SK-N-SH (cell line): ENCODE measurements around the gene GIMAP4. TPM values are rescaled to one million over a fixed set of nuclear protein-coding genes. Genes with fewer than 3 reads are reported as not detected.

Experiments
- CTCF ChIA-PET: fragments of 300-600, 350-600 bp; formaldehyde crosslinking; extraction: SDS; loops from one replicate; lab custom pipeline; 2021; lab: Yijun Ruan, JAX
- POLR2A ChIA-PET: fragments of 350-600 bp; sonication (Branson Sonifier 250); formaldehyde crosslinking; extraction: SDS; loops from one replicate; lab custom pipeline; 2020; ENCODE audit warnings: antibody characterized with exemption, inconsistent platforms; lab: Yijun Ruan, JAX
- DNase-seq: peaks from one replicate; pipeline ENCODE4 v3.0.0; 2012
- H2AFZ ChIP-seq: fragments of 200-600 bp; sonication (generic); 2 replicates; pipeline ENCODE4 v1.8.1; 2016; ENCODE audit warnings: antibody characterized with exemption, mild to moderate bottlenecking, low read depth
- H3F3A ChIP-seq: fragments of 200-600 bp; sonication (generic); replicated peaks from 2 replicates; pipeline ENCODE3; 2016; ENCODE audit warnings: antibody characterized with exemption, mild to moderate bottlenecking; ENCODE audit not compliant: insufficient read depth
- H3K27ac ChIP-seq, 2 experiments: fragments of 200-500 bp in 1 of 2; fragments of 200-600 bp in 1 of 2; sonication (Bioruptor generic) in 1 of 2; sonication (generic), shearing (Covaris generic) in 1 of 2; 2 replicates each; pipeline versions ENCODE4 v1.5.1 to v1.6.1; 2014 to 2016; ENCODE audit warnings: low read depth in 2 of 2, inconsistent platforms in 1 of 2, low read length in 1 of 2, mild to moderate bottlenecking in 1 of 2, mixed read lengths in 1 of 2
- H3K27me3 ChIP-seq: fragments of 200-600 bp; sonication (generic), shearing (Covaris generic); 2 replicates; pipeline ENCODE4 v1.6.1; 2016; ENCODE audit warnings: mixed run types; ENCODE audit not compliant: insufficient read depth
- H3K36me3 ChIP-seq, 2 experiments: fragments of 200-500 bp in 1 of 2; fragments of 200-600 bp in 1 of 2; sonication (Bioruptor generic) in 1 of 2; sonication (generic) in 1 of 2; replicated peaks in 1 of 2; 2 replicates each; pipeline versions ENCODE3 to v1.5.1; 2014 to 2016; ENCODE audit warnings: low read length in 1 of 2, mild to moderate bottlenecking in 1 of 2; ENCODE audit not compliant: insufficient read depth in 2 of 2, control insufficient read depth in 1 of 2
- H3K4me1 ChIP-seq, 2 experiments: fragments of 200-500 bp in 1 of 2; fragments of 200-600 bp in 1 of 2; sonication (Bioruptor generic) in 1 of 2; sonication (generic), shearing (Covaris generic) in 1 of 2; 2 replicates each; pipeline versions ENCODE4 v1.5.1 to v1.6.1; 2014 to 2016; ENCODE audit warnings: low read depth in 1 of 2, low read length in 1 of 2, mixed run types in 1 of 2; ENCODE audit not compliant: insufficient read depth in 2 of 2, control insufficient read depth in 1 of 2
- H3K4me2 ChIP-seq: fragments of 200-600 bp; sonication (generic), shearing (Covaris generic); 2 replicates; pipeline ENCODE4 v1.6.1; 2017; ENCODE audit warnings: mixed run types
- H3K4me3 ChIP-seq, 2 experiments: fragments of 200-500 bp in 1 of 2; fragments of 200-600 bp in 1 of 2; sonication (Bioruptor generic) in 1 of 2; sonication (generic), shearing (Covaris generic) in 1 of 2; 2 replicates each; pipeline versions ENCODE4 v1.5.1 to v1.8.1; 2014 to 2016; ENCODE audit warnings: low read depth in 2 of 2, inconsistent platforms in 1 of 2, low read length in 1 of 2, mild to moderate bottlenecking in 1 of 2, mixed read lengths in 1 of 2, moderate library complexity in 1 of 2
- H3K79me2 ChIP-seq: fragments of 200-600 bp; sonication (generic); 2 replicates; pipeline ENCODE4 v1.8.1; 2017; ENCODE audit warnings: mild to moderate bottlenecking; ENCODE audit not compliant: insufficient read depth
- H3K9ac ChIP-seq: fragments of 200-600 bp; sonication (generic); 2 replicates; pipeline ENCODE4 v1.6.1; 2017; ENCODE audit warnings: mixed run types
- H3K9me2 ChIP-seq: fragments of 200-600 bp; sonication (generic); 2 replicates; pipeline ENCODE4 v1.6.1; 2017; ENCODE audit warnings: mixed run types
- H3K9me3 ChIP-seq: fragments of 200-600 bp; sonication (generic); 2 replicates; pipeline ENCODE4 v1.6.1; 2017; ENCODE audit warnings: mixed run types, mild to moderate bottlenecking, moderate library complexity
- H4K20me1 ChIP-seq: fragments of 200-600 bp; sonication (generic); 2 replicates; pipeline ENCODE4 v1.6.1; 2017; ENCODE audit warnings: mild to moderate bottlenecking, mixed run types; ENCODE audit not compliant: insufficient read depth
- CHD2 ChIP-seq: fragments of 150-350 bp; IDR thresholded peaks from 2 replicates; pipeline ENCODE4 v1.6.1; 2018; ENCODE audit warnings: low read length; ENCODE audit not compliant: partially characterized antibody
- FOXJ3 ChIP-seq: sonication (generic); formaldehyde crosslinking; IDR thresholded peaks from 2 replicates; pipeline ENCODE4 v1.5.1; 2020; ENCODE audit warnings: mild to moderate bottlenecking, missing genetic modification reagents
- FOXM1 ChIP-seq: IDR thresholded peaks from 2 replicates; pipeline ENCODE4 v1.4.0; 2012; ENCODE audit warnings: low read depth, mild to moderate bottlenecking
- GABPA ChIP-seq: IDR thresholded peaks from 2 replicates; pipeline ENCODE4 v1.4.0; 2012; ENCODE audit warnings: low read depth, mild to moderate bottlenecking
- MEF2A ChIP-seq: IDR thresholded peaks from 2 replicates; pipeline ENCODE4 v1.4.0; 2012; ENCODE audit warnings: low read depth, borderline replicate concordance
- MXI1 ChIP-seq: IDR thresholded peaks from 2 replicates; pipeline ENCODE4 v1.6.1; 2012; ENCODE audit warnings: mild to moderate bottlenecking, low read depth, low read length, improper control_type of control experiment
- POLR2AphosphoS5 ChIP-seq: IDR thresholded peaks from 2 replicates; pipeline ENCODE4 v1.6.1; 2012; ENCODE audit warnings: low read depth, low read length
- RCOR1 ChIP-seq: fragments of 150-350 bp; IDR thresholded peaks from 2 replicates; pipeline ENCODE4 v1.6.1; 2017; ENCODE audit warnings: antibody characterized with exemption, low read length
- RFX5 ChIP-seq: IDR thresholded peaks from 2 replicates; pipeline ENCODE4 v1.6.1; 2012; ENCODE audit warnings: mild to moderate bottlenecking, improper control_type of control experiment, low read length
- RXRA ChIP-seq: IDR thresholded peaks from 2 replicates; pipeline ENCODE4 v1.4.0; 2012; ENCODE audit warnings: low read depth, mild to moderate bottlenecking, borderline replicate concordance
- TAF1 ChIP-seq: IDR thresholded peaks from 2 replicates; pipeline ENCODE4 v1.6.1; 2012; ENCODE audit warnings: low read depth, mild to moderate bottlenecking, low read length, moderate library complexity, borderline replicate concordance
- YY1 ChIP-seq: IDR thresholded peaks from 2 replicates; pipeline ENCODE4 v1.4.0; 2012; ENCODE audit warnings: low read depth, mild to moderate bottlenecking
- WGBS: methylation state at CpG from one replicate; pipeline ENCODE4 v1.1.6; 2017; ENCODE audit warnings: low lambda C conversion rate; 5-methylcytosine and 5-hydroxymethylcytosine counted together
- polyA plus RNA-seq, 3 experiments: library from polyadenylated mRNA; depleted of rRNA; stranded (reverse); fragments of >200 nt; gene quantifications; 2 replicates each; pipeline ENCODE4 v1.2.3, GENCODE V29; 2012
- TF ChIP-seq, protein P1 (sequence below): IDR thresholded peaks from 2 replicates; pipeline ENCODE4 v1.4.0; 2012; ENCODE audit warnings: low read depth, borderline replicate concordance
- TF ChIP-seq, protein P2 (sequence below): fragments of 200-600 bp; sonication (generic); IDR thresholded peaks from 2 replicates; pipeline ENCODE4 v1.6.1; 2017; ENCODE audit warnings: antibody characterized with exemption, mild to moderate bottlenecking, moderate library complexity

Gene GIMAP4
- polyA plus RNA-seq, 1 of the 3 experiments (the other 2 are of a cell fraction), result not detected

DNA sequence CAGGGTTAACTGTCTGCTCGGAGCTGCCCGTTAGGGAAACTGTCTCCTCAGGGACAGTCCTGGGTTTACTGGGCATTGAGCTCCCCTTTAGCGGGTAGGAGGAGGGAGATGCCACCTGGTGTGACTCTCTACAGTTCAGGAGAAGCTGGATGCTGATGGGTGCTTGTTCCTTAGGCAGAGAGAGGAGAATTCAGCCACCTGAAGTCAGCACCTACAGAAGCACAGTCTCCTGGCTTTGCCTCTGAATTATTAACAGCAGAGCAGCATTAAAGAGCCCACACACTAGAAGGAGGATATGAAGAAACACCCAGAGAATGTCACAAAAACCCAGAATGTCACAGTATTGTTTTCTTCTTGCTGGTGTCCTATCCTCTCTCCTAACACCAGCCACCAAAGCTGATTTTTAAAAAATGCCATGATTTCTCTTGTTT lies 696 bp downstream of the GIMAP4 start:
- WGBS, result 0% methylated on average over 2 of the region's 3 CpGs
- Histone ChIP-seq H3K27me3 (no peaks in the 10 kb centered on the region), H3K4me1 (no peaks in the 10 kb centered on the region), H3K9ac (no peak overlapping the region), H3F3A (no peaks in the 10 kb centered on the region), H3K4me3 (no peak overlapping the region), H3K4me2 (no peak overlapping the region), H4K20me1 (no peaks in the 10 kb centered on the region), H2AFZ (no peak overlapping the region), H3K79me2 (no peaks in the 10 kb centered on the region), H3K9me3 (no peaks in the 10 kb centered on the region), H3K9me2 (no peaks in the 10 kb centered on the region), H3K36me3 (no peaks in the 10 kb centered on the region), H3K27ac (no peak overlapping the region)
- TF ChIP-seq, protein P1, sequence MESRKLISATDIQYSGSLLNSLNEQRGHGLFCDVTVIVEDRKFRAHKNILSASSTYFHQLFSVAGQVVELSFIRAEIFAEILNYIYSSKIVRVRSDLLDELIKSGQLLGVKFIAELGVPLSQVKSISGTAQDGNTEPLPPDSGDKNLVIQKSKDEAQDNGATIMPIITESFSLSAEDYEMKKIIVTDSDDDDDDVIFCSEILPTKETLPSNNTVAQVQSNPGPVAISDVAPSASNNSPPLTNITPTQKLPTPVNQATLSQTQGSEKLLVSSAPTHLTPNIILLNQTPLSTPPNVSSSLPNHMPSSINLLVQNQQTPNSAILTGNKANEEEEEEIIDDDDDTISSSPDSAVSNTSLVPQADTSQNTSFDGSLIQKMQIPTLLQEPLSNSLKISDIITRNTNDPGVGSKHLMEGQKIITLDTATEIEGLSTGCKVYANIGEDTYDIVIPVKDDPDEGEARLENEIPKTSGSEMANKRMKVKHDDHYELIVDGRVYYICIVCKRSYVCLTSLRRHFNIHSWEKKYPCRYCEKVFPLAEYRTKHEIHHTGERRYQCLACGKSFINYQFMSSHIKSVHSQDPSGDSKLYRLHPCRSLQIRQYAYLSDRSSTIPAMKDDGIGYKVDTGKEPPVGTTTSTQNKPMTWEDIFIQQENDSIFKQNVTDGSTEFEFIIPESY, result no peak
- TF ChIP-seq, protein P2, sequence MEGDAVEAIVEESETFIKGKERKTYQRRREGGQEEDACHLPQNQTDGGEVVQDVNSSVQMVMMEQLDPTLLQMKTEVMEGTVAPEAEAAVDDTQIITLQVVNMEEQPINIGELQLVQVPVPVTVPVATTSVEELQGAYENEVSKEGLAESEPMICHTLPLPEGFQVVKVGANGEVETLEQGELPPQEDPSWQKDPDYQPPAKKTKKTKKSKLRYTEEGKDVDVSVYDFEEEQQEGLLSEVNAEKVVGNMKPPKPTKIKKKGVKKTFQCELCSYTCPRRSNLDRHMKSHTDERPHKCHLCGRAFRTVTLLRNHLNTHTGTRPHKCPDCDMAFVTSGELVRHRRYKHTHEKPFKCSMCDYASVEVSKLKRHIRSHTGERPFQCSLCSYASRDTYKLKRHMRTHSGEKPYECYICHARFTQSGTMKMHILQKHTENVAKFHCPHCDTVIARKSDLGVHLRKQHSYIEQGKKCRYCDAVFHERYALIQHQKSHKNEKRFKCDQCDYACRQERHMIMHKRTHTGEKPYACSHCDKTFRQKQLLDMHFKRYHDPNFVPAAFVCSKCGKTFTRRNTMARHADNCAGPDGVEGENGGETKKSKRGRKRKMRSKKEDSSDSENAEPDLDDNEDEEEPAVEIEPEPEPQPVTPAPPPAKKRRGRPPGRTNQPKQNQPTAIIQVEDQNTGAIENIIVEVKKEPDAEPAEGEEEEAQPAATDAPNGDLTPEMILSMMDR, result no peak
- TF ChIP-seq MEF2A (no peak), POLR2AphosphoS5 (no peak), FOXJ3 (CRISPR knock-in tag) (no peak), CHD2 (no peak), GABPA (no peak)
- ChIA-PET CTCF (interaction anchor here (1.8 kb wide), 1 partner anchor 119 kb away, joined by 4 read pairs; no protein-coding TSS in a partner anchor), POLR2A (no interaction called here)
- no peak for DNase-seq

DNA sequence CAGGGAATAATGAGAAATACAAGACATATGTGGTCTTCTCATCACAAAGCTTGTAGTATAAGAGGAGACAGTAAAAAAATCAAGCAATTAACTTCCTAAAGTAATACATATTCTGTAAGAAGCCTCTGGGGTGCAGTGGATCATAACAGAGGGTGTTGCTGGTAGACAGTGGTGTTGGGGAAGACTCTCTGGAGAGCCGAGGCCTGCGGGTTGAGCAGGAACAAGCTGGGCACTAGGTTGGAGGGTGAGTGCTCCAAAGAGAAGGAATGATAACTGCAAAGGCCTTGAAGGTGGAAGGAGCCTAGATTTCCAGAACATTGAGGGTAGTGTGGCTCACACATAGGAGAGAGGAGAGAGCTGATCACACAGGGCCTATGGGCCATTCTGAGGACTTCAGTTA lies 1.5 kb downstream of the GIMAP4 start:
- no peaks in the 10 kb centered on the region for H3K4me1 ChIP-seq
- no peak overlapping the region for H3K4me3 ChIP-seq
- H3F3A ChIP-seq, result no peaks in the 10 kb centered on the region
- H3K4me2 ChIP-seq, result no peak overlapping the region
- no peak overlapping the region for H3K9ac ChIP-seq
- no peak overlapping the region for H3K27ac ChIP-seq
- no peaks in the 10 kb centered on the region for H3K79me2 ChIP-seq
- no peak overlapping the region for H2AFZ ChIP-seq
- no peak for DNase-seq
- TF ChIP-seq TAF1, result no peak
- no peak for TF ChIP-seq MXI1
- TF ChIP-seq RXRA, result no peak
- TF ChIP-seq YY1, result no peak
- no peak for TF ChIP-seq FOXM1
- TF ChIP-seq RCOR1, result no peak
- no peak for TF ChIP-seq RFX5
- no peaks in the 10 kb centered on the region for H3K9me3 ChIP-seq
- H3K36me3 ChIP-seq, result no peaks in the 10 kb centered on the region
- no peaks in the 10 kb centered on the region for H3K27me3 ChIP-seq
- ChIA-PET POLR2A (no interaction called here), CTCF (no interaction called here)
- H3K9me2 ChIP-seq, result no peaks in the 10 kb centered on the region
- H4K20me1 ChIP-seq, result no peaks in the 10 kb centered on the region
- WGBS, result 8% methylated on average over 2 of the region's 2 CpGs
